Cerebellar cortex (tissue), 1 donor: Measurements from ENCODE around the gene GRIA4.
A peak's percentile ranks its signal among the peaks of the same experiment; 100 is the strongest.
"Not testable (repeated sequence)": the region's sequence is repeated elsewhere in the genome, so short reads cannot be mapped to it uniquely, and the experiment has no call there.

Source experiments
- DNase-seq: peaks from one replicate; pipeline ENCODE4 v3.0.0-alpha.2; 2015; ENCODE audit warnings: low spot score

GRIA4 gene

GRCh38 chr11:105719073-105719822 lies 109.4 kb downstream of the GRIA4 start:
- no peak for DNase-seq

- DNase-seq = peak; percentile 71
These were observed 110.2 kb downstream of the GRIA4 start for GRCh38 chr11:105720096-105720495.

GRCh38 chr11:105723269-105723668 lies 113.4 kb downstream of the GRIA4 start:
- no peak for DNase-seq

GRCh38 chr11:105732611-105733010 lies 122.7 kb downstream of the GRIA4 start:
- no peak for DNase-seq

- no peak for DNase-seq
These were observed 124.6 kb downstream of the GRIA4 start for GRCh38 chr11:105734426-105734825.

- DNase-seq = no peak
These were observed 128.4 kb downstream of the GRIA4 start for GRCh38 chr11:105738251-105738650.

GRCh38 chr11:105738986-105739795 lies 129.3 kb downstream of the GRIA4 start:
- peak; percentile 66 for DNase-seq

GRCh38 chr11:105740164-105740903 lies 130.5 kb downstream of the GRIA4 start:
- no peak for DNase-seq

- DNase-seq = no peak
These were observed 131.7 kb downstream of the GRIA4 start for GRCh38 chr11:105741488-105742020.

- DNase-seq = no peak
These were observed 144.4 kb downstream of the GRIA4 start for GRCh38 chr11:105754260-105754659.

- DNase-seq = no peak
These were observed 144.8 kb downstream of the GRIA4 start for GRCh38 chr11:105754716-105755115.

- DNase-seq = no peak
These were observed 147.2 kb downstream of the GRIA4 start for GRCh38 chr11:105757107-105757506.

- peak; percentile 85 for DNase-seq
These were observed 153.7 kb downstream of the GRIA4 start for GRCh38 chr11:105763594-105763993.

- peak; percentile 39 for DNase-seq
These were observed 158.1 kb downstream of the GRIA4 start for GRCh38 chr11:105767931-105768330.

- no peak for DNase-seq
These were observed 159.8 kb downstream of the GRIA4 start for GRCh38 chr11:105769627-105770026.

GRCh38 chr11:105773452-105773851 lies 163.6 kb downstream of the GRIA4 start:
- DNase-seq = not testable (repeated sequence)

- DNase-seq = no peak
These were observed 165.0 kb downstream of the GRIA4 start for GRCh38 chr11:105774899-105775298.

GRCh38 chr11:105780781-105781525 lies 171.1 kb downstream of the GRIA4 start:
- no peak for DNase-seq

- no peak for DNase-seq
These were observed 171.9 kb downstream of the GRIA4 start for GRCh38 chr11:105781807-105782206.

- DNase-seq = no peak
These were observed 173.3 kb downstream of the GRIA4 start for GRCh38 chr11:105783216-105783615.

GRCh38 chr11:105785850-105786249 lies 176.0 kb downstream of the GRIA4 start:
- not testable (repeated sequence) for DNase-seq

- DNase-seq = no peak
These were observed 176.9 kb downstream of the GRIA4 start for GRCh38 chr11:105786741-105787140.
